Small intestine (tissue), 7 donors: ENCODE results near the gene TIGD7. TPM values are rescaled to one million over a fixed set of nuclear protein-coding genes. Genes with fewer than 3 reads are reported as not detected.

Experiments used
- DNase-seq, 2 donors: peaks; one replicate each; pipeline versions ENCODE4 v3.0.0 to v3.0.0-alpha.2; 2013
- FAIRE-seq: peaks from 2 replicates; lab custom pipeline; 2012; peaks lifted over from hg19 to GRCh38; lab: Jason Lieb, UNC
- H3K27ac ChIP-seq, 3 donors: one replicate each; pipeline ENCODE4 v1.5.1; 2013; ENCODE audit warnings: low read length in 2 of 3, mild to moderate bottlenecking in 2 of 3, control low read depth in 1 of 3, inconsistent platforms in 1 of 3, low read depth in 1 of 3, moderate library complexity in 1 of 3
- H3K27me3 ChIP-seq, 3 donors: one replicate each; pipeline ENCODE4 v1.6.1; 2013; ENCODE audit warnings: low read length in 3 of 3, inconsistent platforms in 1 of 3; ENCODE audit not compliant: control insufficient read depth in 3 of 3, insufficient read depth in 3 of 3
- H3K36me3 ChIP-seq, 3 donors: one replicate each; pipeline ENCODE4 v1.6.1; 2013; ENCODE audit warnings: low read length in 3 of 3, inconsistent platforms in 1 of 3, low read depth in 1 of 3, mild to moderate bottlenecking in 1 of 3, moderate library complexity in 1 of 3; ENCODE audit not compliant: control insufficient read depth in 3 of 3, insufficient read depth in 2 of 3
- H3K4me1 ChIP-seq, 3 donors: one replicate each; pipeline ENCODE4 v1.6.1; 2013; ENCODE audit warnings: low read length in 2 of 3, inconsistent platforms in 1 of 3, low read depth in 1 of 3, mild to moderate bottlenecking in 1 of 3, moderate library complexity in 1 of 3; ENCODE audit not compliant: control insufficient read depth in 3 of 3, insufficient read depth in 2 of 3
- H3K4me3 ChIP-seq, 3 donors: one replicate each; pipeline ENCODE4 v1.5.1; 2013; ENCODE audit warnings: low read length in 3 of 3, control low read depth in 1 of 3, inconsistent platforms in 1 of 3, low read depth in 1 of 3, mild to moderate bottlenecking in 1 of 3, moderate library complexity in 1 of 3
- H3K9me3 ChIP-seq, 2 donors: one replicate each; pipeline ENCODE4 v1.6.1; 2013; ENCODE audit warnings: low read depth in 1 of 2, low read length in 1 of 2; ENCODE audit not compliant: control insufficient read depth in 2 of 2, insufficient read depth in 1 of 2
- WGBS, 3 donors: extraction: QIAGEN DNeasy Blood & Tissue Kit; methylation state at CpG; one replicate each; pipeline ENCODE4 v1.1.7; 2013; 5-methylcytosine and 5-hydroxymethylcytosine counted together
- polyA plus RNA-seq, 4 donors: library from polyadenylated mRNA; stranded (reverse) in 3 of 4; unstranded in 1 of 4; fragments of 200-250 nt in 3 of 4; fragments of 120-200 nt in 1 of 4; gene quantifications; one replicate each; pipeline versions ENCODE4 v1.2.1 to v1.2.3, GENCODE V29; 2013
- donor health status: healthy with polysubstance abuse.
- donor health status: control.
- donor health status: control.
- donor health status: Bipolar disorder and iron deficiency.
- donor health status: healthy.

Gene TIGD7
- polyA plus RNA-seq, 4 donors, result 0.89 to 10.2 (median 1.9) TPM

- Histone ChIP-seq H3K9me3 (peaks cover 8 to 90% of the 10 kb centered on the region in 2 donors), H3K27ac (no peak overlapping the region), H3K4me3 (no peak overlapping the region), H3K4me1 (no peaks in the 10 kb centered on the region), H3K36me3 (peaks cover 32 to 54% (median 39%) of the 10 kb centered on the region in 3 donors), H3K27me3 (no peaks in the 10 kb centered on the region)
- DNase-seq (no peak), FAIRE-seq (no peak)
- 95 to 99% (median 98%) methylated on average over 3 of the region's 3 CpGs for WGBS, 3 donors
Measured at GRCh38 chr16:3292604-3293003, 12.6 kb downstream of the TIGD7 start.

- WGBS, 3 donors, result 96 to 99% (median 98%) methylated on average over 16 of the region's 16 CpGs
- no peak for DNase-seq
- Histone ChIP-seq H3K36me3 (peaks cover 37 to 68% (median 49%) of the 10 kb centered on the region in 3 donors), H3K4me3 (no peak overlapping the region), H3K27me3 (no peaks in the 10 kb centered on the region), H3K4me1 (no peaks in the 10 kb centered on the region), H3K27ac (no peak overlapping the region), H3K9me3 (peaks cover 6 to 91% of the 10 kb centered on the region in 2 donors)
- FAIRE-seq, result no peak
Measured at GRCh38 chr16:3289998-3290673, 15.1 kb downstream of the TIGD7 start.

GRCh38 chr16:3285131-3285530 is 20.1 kb downstream of the TIGD7 start:
- peak overlapping the region in 2 of 3 donors; percentile 2 to 86 for H3K4me3 ChIP-seq
- no peaks in the 10 kb centered on the region for H3K27me3 ChIP-seq
- H3K9me3 ChIP-seq, result peaks cover 4 to 50% of the 10 kb centered on the region in 2 donors
- FAIRE-seq (no peak), DNase-seq (no peak)
- no peak overlapping the region for H3K27ac ChIP-seq
- peaks cover 4 to 8% (median 5%) of the 10 kb centered on the region in 3 donors for H3K4me1 ChIP-seq
- H3K36me3 ChIP-seq, result peaks cover 16 to 48% (median 28%) of the 10 kb centered on the region in 3 donors
- 88 to 93% (median 92%) methylated on average over 6 of the region's 6 CpGs for WGBS, 3 donors

- no peak for DNase-seq
- peak overlapping the region; percentile 74 to 93 (median 86) for H3K4me3 ChIP-seq
- peaks cover 5 to 34% (median 16%) of the 10 kb centered on the region in 3 donors for H3K36me3 ChIP-seq
- peak overlapping the region; percentile 82 to 100 (median 100) for H3K27ac ChIP-seq
- FAIRE-seq, result no peak
- peaks cover 4 to 8% (median 5%) of the 10 kb centered on the region in 3 donors for H3K4me1 ChIP-seq
- H3K9me3 ChIP-seq, result peaks cover under 1 to 37% of the 10 kb centered on the region in 2 donors
- 6 to 8% (median 8%) methylated on average over 54 to 56 of the region's 56 CpGs for WGBS, 3 donors
- no peaks in the 10 kb centered on the region for H3K27me3 ChIP-seq
Measured at GRCh38 chr16:3283543-3284447, 21.4 kb downstream of the TIGD7 start.

GRCh38 chr16:3282730-3283542 is 22.3 kb downstream of the TIGD7 start, which contains the start of gene ZNF263:
Gene ZNF263, plus strand, starts transcription at chr16:3283491. Its CDS starts 328 bp downstream, at chr16:3283819.
- Histone ChIP-seq H3K9me3 (peaks cover 0 to 29% of the 10 kb centered on the region in 2 donors), H3K27ac (peak within 1 kb of the TSS; percentile 93 to 100 (median 100)), H3K4me1 (peaks cover 4 to 8% (median 5%) of the 10 kb centered on the region in 3 donors), H3K36me3 (peaks cover 5 to 27% (median 10%) of the 10 kb centered on the region in 3 donors), H3K4me3 (peak within 1 kb of the TSS; percentile 74 to 93 (median 86)), H3K27me3 (no peaks in the 10 kb centered on the region)
- 0% methylated on average over 66 to 72 of the region's 72 CpGs for WGBS, 3 donors
- DNase-seq, result peak; percentile 97 to 99
- FAIRE-seq, result no peak

GRCh38 chr16:3282103-3282729 is 23.0 kb downstream of the TIGD7 start:
- 13 to 15% (median 15%) methylated on average over 29 of the region's 29 CpGs for WGBS, 3 donors
- peak overlapping the region in 2 of 3 donors; percentile 100 for H3K27ac ChIP-seq
- FAIRE-seq, result no peak

GRCh38 chr16:3281222-3281820 is 23.9 kb downstream of the TIGD7 start:
- no peak for DNase-seq

More at GRCh38 chr16:3282103-3282729, 23.0 kb downstream of the TIGD7 start:
- no peak for DNase-seq
- H3K36me3 ChIP-seq, result peaks cover 5 to 25% (median 10%) of the 10 kb centered on the region in 3 donors
- H3K27me3 ChIP-seq, result peaks cover 0 to 6% (median 0%) of the 10 kb centered on the region in 3 donors
- peaks cover 4 to 8% (median 5%) of the 10 kb centered on the region in 3 donors for H3K4me1 ChIP-seq
- peak overlapping the region; percentile 43 to 86 (median 67) for H3K4me3 ChIP-seq
- peaks cover 0 to 24% of the 10 kb centered on the region in 2 donors for H3K9me3 ChIP-seq

More at GRCh38 chr16:3281222-3281820, 23.9 kb downstream of the TIGD7 start:
- no peak overlapping the region for H3K4me3 ChIP-seq
- H3K27ac ChIP-seq, result no peak overlapping the region
- H3K9me3 ChIP-seq, result peaks cover 0 to 19% of the 10 kb centered on the region in 2 donors
- peaks cover 4 to 8% (median 5%) of the 10 kb centered on the region in 3 donors for H3K4me1 ChIP-seq
- FAIRE-seq, result no peak
- WGBS, 3 donors, result 90 to 92% (median 90%) methylated on average over 6 of the region's 6 CpGs
- peaks cover 3 to 19% (median 6%) of the 10 kb centered on the region in 3 donors for H3K36me3 ChIP-seq
- peaks cover 0 to 12% (median 0%) of the 10 kb centered on the region in 3 donors for H3K27me3 ChIP-seq
